Ammon's horn (tissue), 1 donor: ENCODE measurements around the gene TRIAP1.
A peak's percentile ranks its signal among the peaks of the same experiment; 100 is the strongest.
"Not testable (repeated sequence)": the region's sequence is repeated elsewhere in the genome, so short reads cannot be mapped to it uniquely, and the experiment has no call there.

Experiments used
- DNase-seq: peaks from one replicate; pipeline ENCODE4 v3.0.0-alpha.2; 2016; ENCODE audit warnings: low spot score

Gene TRIAP1

DNA sequence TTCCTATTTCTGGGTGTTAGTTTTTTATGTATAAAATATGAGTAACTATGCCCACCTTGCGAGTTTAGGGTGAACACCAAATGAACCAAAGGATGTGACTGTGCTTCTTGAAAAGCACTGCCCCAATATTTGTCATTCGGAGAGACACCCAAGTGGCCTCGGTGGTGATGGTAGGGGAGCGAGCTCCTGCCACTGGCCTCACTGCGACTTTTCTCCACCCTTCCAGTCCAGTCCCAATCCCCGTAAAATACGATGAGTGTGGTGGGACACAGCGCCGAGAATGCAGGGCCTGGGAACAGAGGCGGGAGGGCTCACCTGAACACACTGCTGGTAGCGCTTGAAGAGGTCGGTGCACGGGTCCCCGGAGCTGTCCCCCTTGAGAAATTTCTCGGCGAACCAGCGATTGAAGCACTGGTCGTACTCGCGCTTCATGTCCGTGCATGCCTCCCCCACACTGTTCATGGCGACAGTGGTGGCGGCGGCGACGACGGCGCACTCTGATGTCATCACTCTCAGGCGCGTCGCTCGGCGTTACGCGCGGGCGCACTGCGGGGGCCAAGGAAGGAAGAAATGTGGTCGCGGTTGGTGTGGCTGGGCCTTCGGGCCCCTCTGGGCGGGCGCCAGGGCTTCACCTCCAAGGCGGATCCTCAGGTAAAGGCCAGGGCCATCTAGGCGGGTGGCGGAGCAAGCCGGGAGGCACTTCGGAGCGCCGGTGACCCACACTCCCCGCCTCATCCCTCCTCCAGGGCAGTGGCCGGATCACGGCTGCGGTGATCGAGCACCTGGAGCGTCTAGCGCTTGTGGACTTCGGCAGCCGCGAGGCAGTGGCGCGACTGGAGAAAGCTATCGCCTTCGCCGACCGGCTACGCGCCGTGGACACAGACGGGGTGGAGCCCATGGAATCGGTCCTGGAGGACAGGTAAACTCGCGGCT lies at the start of gene TRIAP1, which contains the start of gene GATC:
TRIAP1 (minus strand) TSS at position 474 of the 933 bp plus-strand sequence; CDS start at position 462, 12 bp downstream.
GATC (plus strand) TSS at position 534 of the 933 bp plus-strand sequence; CDS start at position 571, 37 bp downstream.
- peak; percentile 91 for DNase-seq

DNA sequence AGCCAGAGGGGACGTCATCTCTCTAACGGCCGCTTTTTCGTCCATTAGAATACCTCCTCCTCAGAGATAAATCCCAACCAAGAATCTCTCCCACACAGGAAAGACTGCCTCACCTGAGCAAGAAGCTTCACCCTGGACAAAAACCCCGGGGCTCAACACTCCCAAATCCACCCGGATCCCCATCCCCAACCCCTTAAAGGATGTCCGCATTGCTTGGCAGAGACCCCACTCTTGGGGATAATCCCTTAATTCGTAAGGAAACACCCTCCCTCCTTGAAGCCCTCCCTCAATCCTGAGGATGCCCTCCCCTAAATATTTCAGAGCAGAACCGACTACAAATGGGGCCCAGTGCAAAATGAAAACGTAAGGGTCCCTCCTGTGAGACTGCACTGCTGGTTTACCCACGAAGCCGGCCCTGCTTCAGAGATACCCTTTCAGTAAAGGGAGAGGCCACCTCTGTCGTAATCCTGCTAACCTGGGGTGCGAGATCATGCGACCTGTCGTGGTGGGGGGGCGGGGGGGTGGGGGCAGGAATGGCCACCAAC lies 49.1 kb upstream of the TRIAP1 start:
- DNase-seq = no peak

DNA sequence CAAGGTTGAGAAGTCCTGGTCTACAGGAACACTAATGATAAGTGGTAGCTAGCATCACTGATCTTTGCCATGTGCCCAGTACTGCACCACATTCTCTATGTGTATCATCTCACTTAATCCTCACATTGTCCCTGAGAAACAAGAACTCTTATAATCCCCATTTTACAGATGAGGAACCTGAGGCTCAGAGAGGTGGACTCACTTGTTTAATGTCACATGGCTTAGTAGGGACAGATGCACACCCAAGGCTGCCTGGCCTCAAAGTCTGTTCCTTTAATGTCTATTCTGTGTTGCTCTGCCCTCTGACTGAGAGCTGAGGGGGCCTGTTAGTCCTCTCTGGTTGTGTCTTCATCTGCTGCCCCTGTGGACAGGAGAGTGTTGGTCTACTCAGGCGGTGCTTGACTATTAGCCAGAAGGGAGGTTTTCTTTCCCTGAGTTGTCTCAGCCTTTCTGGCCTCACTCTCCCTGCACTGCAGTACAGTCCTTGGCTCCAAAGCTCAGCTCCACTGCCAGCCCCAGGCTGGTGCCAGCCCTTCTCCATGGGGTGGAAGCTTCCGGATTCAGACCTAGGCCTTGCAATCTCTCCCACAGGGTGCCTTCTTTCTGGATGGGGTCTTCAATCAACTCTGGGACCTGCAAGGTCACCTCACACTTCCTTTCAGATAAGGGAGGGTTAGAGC lies 44.8 kb upstream of the TRIAP1 start:
- DNase-seq = no peak

DNA sequence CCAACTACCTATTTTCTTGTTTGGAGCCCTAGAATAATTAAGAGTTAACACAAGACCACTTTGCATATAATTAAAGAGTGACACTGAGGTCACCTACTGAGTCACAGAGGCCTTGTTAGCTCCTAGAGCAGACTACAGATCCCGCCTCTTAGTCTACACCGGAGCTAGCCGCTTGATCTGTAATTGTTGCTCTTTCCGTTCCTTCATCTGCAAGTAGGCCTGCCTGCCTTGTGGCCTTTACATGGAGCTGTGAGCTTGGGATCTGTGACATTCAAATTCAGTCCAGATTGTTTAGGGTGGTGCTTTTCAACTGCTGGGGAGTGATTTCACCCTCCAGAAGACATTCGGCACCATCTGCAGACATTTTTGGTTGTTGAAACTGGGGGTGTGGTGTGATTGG lies 44.1 kb upstream of the TRIAP1 start:
- DNase-seq = no peak

DNA sequence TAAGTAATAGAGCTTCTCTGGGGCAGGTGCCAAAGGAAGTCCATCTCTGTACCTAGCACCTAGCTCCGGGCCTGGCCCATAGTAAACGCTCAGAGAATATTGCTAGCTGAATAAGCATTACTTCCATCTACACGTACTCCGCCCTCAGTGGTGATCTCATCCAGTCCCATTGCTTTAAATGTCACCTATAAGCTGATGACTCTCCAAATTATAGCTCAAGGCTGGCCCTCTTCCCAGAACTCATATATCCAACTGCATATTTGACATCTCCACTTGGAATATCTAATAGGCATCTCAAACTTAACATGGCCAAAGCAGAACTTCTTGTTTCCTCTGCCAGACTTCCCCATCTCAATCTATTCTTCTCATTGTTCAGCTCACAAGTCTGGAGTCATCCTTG lies 42.8 kb upstream of the TRIAP1 start:
- DNase-seq = no peak

DNA sequence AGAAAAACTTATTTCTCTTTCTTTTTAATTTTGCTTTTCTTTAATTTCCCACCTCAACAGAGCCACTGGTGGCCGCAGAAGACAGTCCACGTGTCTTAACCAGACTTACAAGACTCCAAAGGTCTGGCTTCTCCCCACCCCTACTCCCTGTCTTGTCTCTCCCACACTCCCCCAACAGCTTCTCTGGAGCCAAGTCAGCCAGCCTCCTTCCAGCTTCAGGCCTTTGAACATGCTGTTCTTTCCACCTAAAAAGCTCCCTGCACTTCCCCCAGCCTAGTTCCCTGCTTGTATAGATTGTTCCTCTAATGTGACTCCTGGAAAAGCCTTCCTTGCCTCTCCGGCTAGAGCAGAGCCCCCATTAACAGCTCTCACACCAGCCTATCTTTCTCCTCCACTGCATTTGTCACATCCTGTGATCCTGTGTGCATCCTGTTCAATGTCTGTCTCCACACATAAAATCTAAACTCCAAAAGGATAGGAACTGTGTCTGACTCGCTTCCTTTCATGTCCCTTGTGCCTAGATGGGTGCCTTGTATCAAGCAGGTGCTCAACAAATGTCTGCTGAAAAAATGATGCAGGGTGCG lies 42.0 kb upstream of the TRIAP1 start:
- DNase-seq = peak; percentile 44

DNA sequence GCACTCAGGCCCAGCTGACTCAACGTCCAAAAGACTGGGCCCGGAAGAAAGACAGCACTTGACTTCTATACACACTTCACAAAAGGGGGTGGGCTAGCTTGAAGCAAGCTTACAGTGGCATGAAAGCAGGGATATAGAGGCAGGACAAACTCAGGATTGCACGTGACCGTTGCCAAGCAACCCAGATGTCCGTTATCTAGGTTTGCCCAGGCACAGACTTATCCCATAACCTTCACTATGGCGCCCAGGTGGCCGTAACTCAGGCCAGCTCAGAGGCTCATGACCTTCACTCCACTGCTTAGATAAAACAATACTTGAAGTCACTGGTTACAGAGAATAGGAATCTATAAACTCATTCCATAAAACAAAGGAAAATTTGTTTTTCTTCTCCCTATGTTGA lies 41.4 kb upstream of the TRIAP1 start:
- DNase-seq = not testable (repeated sequence)

DNA sequence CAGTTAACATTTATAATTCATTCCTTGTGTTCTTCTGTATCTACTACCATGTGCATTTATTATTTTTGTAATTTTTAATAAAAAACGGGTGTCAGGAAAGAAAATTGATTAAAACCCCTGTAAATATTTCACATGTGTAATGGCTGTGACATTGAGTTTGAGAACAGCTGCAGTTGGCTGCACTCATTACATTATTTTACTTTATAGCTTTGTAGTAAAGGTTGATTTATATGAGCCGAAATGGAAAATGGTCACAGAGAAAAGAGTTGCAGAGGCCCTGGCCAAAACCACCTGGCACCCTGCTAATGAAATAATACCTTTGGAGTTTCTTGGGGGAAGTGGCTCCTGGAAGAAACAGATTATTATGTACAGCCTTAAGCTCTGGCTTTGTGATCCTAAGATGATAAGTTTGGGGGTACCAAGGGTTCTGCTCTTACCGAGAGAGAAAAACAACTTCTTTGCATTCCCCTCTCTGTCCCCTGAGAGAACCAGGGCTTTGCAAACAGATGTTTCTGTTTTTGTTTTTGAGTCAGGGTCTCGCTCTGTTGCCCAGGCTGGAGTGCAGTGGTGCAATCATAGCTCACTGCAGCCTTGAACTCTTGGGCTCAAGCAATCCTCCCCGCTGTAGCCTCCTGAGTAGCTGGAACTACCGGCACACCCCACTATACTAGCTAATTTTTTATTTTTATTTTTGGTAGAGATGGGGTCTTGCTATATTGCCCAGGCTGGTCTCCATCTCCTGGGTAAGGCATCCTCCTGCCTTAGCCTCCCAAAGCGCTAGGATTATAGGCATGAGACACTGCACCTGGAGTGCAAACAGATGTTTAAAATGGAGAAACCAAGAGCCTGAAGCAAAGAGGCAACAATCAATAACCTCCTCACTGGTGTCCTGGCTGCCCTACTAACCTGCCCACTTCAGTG lies 40.0 kb upstream of the TRIAP1 start:
- DNase-seq = no peak

DNA sequence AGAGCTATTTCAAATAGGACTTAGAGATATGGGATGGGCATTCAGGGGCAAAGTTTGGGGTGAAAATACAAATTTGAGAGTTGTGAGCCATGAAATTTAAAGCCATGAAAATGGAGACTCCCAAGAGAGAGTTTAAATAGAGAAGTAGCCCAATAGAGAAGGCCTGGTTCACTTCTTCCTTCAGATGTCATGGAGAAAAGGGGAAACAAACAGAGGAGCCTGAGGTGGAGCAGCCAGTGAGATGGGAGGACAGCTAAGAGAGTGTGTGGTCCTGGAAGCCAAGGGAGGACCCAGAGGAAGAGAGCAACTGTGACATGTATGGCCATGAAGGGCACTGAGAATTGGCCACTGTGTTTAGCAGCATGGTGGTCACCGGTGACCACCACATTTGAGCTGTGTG lies 37.4 kb upstream of the TRIAP1 start:
- DNase-seq = no peak

DNA sequence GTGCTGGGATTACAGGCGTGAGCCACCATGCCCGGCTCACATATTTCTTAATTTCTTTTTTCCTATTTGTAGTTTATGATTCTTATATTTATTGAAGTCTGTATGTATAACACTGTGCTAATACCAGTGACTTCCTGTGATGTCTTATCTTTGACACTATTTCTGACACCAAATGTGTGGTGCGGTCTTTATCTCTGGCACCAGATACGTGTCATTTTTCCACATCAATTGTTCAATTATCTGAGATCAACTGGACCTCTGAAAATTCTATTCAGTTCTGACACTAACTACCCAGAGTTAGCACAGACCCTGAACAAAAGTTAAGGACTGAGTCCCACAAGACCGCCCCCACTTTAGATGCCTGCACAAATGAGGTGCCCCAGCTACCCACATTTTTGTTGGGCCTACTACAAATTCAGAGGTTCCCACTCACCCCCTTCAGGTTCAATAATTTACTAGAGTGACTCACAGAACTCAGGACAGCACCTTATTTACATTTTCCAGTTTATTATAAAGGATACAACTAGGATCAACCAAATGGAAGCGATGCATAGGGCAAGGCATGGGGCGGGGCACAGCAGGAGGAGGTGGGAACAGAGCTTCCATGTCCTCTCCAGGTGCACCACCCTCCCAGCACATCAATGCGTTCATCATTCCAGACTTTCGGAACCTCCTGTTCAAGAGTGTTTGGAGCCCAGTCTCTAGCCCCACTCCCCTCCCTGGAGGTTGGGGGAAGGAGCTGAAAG lies 35.0 kb upstream of the TRIAP1 start:
- no peak for DNase-seq

DNA sequence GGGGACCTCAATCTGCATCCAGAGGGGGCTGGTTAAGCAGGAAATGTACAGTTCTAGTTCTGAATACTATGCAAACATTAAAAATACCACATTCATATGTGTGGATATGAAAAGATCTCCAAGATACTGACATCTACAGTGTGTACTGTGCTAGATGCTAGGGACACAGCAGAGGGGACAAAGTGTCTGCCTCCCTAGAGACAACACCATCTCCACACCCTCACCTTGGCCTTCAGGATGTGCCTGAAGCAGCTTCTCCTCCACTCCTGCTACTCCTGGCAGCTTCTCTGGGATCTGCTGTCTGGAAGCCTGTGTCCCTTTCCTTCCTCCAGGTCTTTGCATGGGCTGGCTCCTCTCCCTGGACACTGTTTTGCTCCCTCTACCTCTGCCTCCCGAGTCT lies 34.0 kb upstream of the TRIAP1 start:
- no peak for DNase-seq

DNA sequence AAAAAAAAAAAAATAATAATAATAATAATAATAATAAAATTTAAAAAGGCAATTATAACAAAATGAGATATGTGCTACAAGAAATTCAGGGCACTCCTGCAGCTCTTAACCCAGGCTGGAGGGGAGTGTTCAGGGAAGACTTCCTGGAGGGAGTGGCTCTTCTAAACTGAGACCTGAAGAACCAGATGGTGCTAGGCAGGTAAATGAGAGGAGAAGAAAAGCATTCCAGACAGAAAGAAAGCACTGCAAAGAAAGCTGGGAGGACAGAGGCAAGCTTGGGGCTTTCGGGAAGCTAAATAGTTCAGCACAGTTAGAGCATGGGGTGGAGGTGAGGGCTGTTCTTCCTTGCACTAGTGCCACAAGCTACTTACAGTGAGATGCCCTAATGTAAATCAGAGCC lies 33.3 kb upstream of the TRIAP1 start:
- DNase-seq = no peak

DNA sequence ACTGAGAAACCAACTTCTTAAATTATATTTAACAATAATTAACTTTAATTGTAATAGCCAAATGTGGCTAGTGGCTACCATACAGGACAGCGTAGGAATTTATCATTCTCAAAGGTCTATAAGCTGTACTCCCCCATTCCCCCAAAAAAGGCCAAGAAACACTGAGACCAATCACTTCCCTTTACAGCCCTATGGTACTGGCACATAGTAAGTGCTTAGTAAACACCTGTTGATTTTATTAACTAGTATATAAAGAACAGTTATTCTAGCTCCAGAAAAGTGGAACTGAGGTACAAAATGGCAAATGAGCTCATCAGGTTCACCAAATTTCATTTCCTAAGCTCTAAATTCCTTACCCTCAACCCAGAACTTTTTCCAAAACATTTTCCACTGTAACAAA lies 29.5 kb upstream of the TRIAP1 start:
- no peak for DNase-seq

DNA sequence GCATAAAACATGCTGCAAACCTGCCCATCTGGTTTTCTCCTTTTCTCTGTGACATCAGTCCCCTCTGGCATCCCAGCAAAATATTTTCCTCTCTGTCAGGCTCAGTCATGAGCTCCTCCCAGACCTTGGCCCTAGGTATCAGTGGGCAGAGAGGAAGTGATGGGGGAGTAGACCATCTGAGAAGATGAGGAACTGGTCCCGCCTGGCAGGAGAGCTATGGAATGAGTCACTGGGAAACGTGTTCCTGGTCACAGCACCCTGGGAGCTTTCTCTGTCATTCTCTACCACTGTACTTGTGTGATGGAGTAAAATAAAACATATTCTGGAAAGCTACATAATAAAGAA lies 28.4 kb upstream of the TRIAP1 start:
- peak; percentile 44 for DNase-seq

DNA sequence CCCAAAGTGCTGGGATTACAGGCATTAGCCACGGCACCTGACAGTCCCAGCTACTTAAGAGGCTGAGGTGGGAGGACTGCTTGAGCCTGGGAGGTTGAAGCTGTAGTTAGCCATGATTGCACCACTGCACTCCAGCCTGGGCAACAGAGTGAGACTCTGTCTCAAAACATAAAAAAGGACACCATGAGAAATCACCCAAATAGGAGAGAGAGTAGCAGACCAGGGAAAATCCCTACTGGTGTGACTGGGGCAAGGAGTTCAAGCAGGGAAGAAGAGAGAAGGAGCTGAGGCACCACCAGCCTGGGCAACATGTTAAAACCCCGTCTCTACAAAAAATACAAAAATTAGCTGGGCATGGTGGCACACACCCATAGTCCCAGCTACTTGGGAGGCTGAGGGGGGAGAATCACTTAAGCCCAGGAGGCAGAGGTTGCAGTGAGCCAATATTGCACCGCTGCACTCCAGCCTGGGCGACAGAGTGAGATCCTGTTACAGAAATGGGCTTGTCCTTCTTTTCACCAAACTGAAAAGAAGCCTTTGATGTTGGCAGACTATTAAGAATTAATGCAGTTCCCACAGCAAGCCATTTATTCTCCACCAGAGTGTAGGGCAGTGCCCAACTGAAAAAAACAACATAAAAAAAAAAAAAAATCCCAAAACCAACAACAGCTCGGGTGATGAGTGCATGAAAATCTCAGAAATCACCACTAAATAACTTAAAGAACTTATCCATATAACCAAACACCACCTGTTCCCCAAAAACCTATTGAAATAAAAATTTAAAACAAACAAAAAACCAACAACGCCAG lies 27.8 kb upstream of the TRIAP1 start:
- DNase-seq = no peak

DNA sequence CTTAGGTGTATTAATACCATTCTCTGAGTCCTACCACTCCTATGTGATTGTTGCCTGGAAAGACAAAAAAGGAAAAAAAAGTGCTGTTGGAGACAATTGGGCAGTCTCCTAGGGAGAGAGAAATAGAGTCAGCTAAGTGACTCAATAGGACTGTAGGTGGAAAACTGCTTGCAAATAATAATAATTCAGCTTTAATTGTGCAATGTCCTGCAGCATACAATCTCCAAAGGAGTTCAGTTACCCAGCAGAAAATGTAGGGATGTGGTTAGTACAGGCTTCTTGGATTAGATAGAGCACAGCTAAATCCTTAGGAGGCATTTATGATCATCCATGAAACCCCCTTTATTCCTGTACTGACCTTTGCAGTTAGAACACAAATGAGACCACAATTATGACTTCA lies 26.3 kb upstream of the TRIAP1 start:
- DNase-seq = no peak

DNA sequence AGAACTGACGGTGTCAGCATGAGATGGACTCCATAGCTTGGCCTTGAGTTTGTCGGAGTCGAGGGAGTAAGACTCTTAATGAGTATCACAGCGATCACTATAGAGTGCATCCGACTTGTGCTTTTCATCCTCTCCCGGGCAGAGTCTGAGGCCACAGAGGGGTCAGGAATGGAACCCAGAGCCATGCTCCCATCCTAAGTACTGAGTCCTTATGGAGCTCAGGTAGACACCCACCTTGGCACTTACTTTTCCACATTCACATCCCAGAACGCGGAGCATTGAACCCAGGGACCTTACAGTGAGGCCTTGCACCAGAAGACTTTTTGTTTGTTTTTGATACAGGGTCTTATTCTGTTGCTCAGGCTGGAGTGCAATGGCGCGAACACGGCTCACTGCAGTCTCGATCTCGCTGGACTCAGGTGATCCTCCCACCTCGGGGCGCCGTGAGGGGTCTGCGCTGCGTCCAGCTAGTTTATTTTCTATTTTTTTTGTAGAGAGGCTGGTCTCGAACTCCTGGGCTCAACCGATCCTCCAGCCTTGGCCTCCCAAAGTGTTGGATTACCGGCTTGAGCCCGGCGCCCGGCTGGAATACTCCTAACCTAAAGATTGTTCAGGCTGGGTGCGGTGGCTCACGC lies 24.1 kb upstream of the TRIAP1 start:
- peak; percentile 42 for DNase-seq

DNA sequence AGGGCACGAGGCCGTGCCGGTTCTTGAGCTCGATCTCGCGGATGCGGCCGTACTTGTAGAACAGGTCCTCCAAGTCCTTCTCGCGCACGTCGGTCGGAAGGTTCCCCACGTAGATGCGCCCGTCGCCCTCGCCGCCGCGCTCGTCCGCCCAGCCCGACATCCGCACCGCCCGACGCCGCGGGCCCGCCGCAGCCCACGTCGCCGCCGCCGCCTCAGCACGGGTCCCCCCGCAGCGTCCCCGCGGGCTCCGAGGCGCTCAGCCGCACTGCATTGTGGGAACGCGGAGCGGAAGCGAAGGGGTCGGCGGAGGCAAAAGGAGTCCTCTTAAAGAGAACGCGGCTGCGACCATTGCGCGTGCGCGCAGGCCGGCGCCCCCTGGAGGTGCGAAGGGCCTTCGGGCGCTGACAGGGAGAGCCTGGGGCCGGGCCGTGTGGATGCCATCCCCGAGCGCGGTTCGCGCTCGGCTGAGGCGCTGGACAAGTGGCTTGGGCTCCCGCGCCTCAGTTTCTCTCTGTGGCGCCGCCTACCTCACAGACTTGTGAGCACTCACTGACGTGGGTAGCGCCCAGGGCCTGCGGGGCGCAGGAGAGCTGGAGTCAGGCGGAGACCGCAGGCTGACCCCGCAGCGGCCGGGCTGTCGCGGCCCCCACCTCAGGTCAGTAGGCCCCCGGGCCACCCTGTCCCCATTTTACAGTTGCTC lies 23.4 kb upstream of the TRIAP1 start, which contains the start of gene SRSF9:
SRSF9 (minus strand) TSS at position 299 of the 700 bp plus-strand sequence; CDS start at position 160, 139 bp downstream.
- peak; percentile 95 for DNase-seq
